SU-DHL-6 (cell line): ENCODE measurements around the gene ZNF439.

Experiments used
- H2AFZ ChIP-seq: fragments of 200-600 bp; sonication (generic); 2 replicates; pipeline ENCODE4 v1.6.1; 2014; ENCODE audit warnings: low read depth, mild to moderate bottlenecking, moderate library complexity, mixed read lengths, antibody characterized with exemption, low read length; ENCODE audit not compliant: severe bottlenecking
- H3F3A ChIP-seq: fragments of 200-600 bp; shearing (Covaris generic); 2 replicates; pipeline ENCODE4 v1.6.0; 2016; ENCODE audit warnings: antibody characterized with exemption, mild to moderate bottlenecking; ENCODE audit not compliant: insufficient read depth
- H3K27ac ChIP-seq: fragments of 200-600 bp; sonication (generic); 2 replicates; pipeline ENCODE4 v1.5.1; 2016; ENCODE audit warnings: low read depth, mild to moderate bottlenecking, low read length, moderate library complexity, mixed read lengths
- H3K27me3 ChIP-seq: fragments of 200-600 bp; sonication (generic), shearing (Covaris generic); 2 replicates; pipeline ENCODE4 v1.6.0; 2014; ENCODE audit warnings: mild to moderate bottlenecking, low read length
- H3K36me3 ChIP-seq: fragments of 200-600 bp; sonication (generic); 2 replicates; pipeline ENCODE4 v1.6.1; 2014; ENCODE audit warnings: mild to moderate bottlenecking, low read length, mixed read lengths
- H3K4me2 ChIP-seq: fragments of 300-600, 200-600 bp; shearing (Covaris generic), sonication (generic); 2 replicates; pipeline ENCODE4 v1.6.0; 2014; ENCODE audit warnings: low read length, low read depth, mild to moderate bottlenecking; ENCODE audit not compliant: poor library complexity, severe bottlenecking
- H3K4me3 ChIP-seq: fragments of 200-600 bp; sonication (generic); 2 replicates; pipeline ENCODE4 v1.5.1; 2014; ENCODE audit warnings: antibody characterized with exemption, low read length, mild to moderate bottlenecking, mixed read lengths; ENCODE audit not compliant: insufficient read depth, poor library complexity, severe bottlenecking
- H3K79me2 ChIP-seq: fragments of 200-600 bp; sonication (generic); 2 replicates; pipeline ENCODE4 v1.6.1; 2014; ENCODE audit warnings: mild to moderate bottlenecking, low read length, moderate library complexity; ENCODE audit not compliant: insufficient read depth
- H3K9ac ChIP-seq: fragments of 200-600 bp; sonication (generic); 2 replicates; pipeline ENCODE4 v1.7.0; 2014; ENCODE audit warnings: mild to moderate bottlenecking, low read length
- H3K9me2 ChIP-seq: fragments of 200-600 bp; sonication (generic); replicated peaks from 2 replicates; pipeline ENCODE4 v1.6.1; 2014; ENCODE audit warnings: low read length; ENCODE audit not compliant: insufficient read depth
- H3K9me3 ChIP-seq: fragments of 200-600 bp; sonication (generic); 2 replicates; pipeline ENCODE4 v1.6.1; 2014; ENCODE audit warnings: low read length, mixed read lengths; ENCODE audit not compliant: insufficient read depth
- H4K20me1 ChIP-seq: fragments of 200-600 bp; sonication (generic); 2 replicates; pipeline ENCODE4 v1.6.1; 2014; ENCODE audit warnings: low read depth, mild to moderate bottlenecking, antibody characterized with exemption, low read length, moderate library complexity, mixed read lengths
- CTCF ChIP-seq: fragments of 200-600 bp; sonication (generic); IDR thresholded peaks from one replicate; pipeline ENCODE4 v1.5.1; 2017; ENCODE audit warnings: antibody characterized with exemption, mild to moderate bottlenecking, low read length, moderate library complexity; ENCODE audit not compliant: insufficient read depth, poor library complexity, severe bottlenecking
- EZH2phosphoT487 ChIP-seq: fragments of 200-600 bp; sonication (generic), shearing (Covaris generic); conservative IDR thresholded peaks from 2 replicates; pipeline ENCODE4 v1.6.1; 2018; ENCODE audit warnings: mild to moderate bottlenecking, antibody characterized with exemption, low read length, moderate library complexity, mixed read lengths

Gene ZNF439

GRCh38 chr19:11880598-11880997, 32.1 kb downstream of the ZNF439 start:
- H4K20me1 ChIP-seq = no peaks in the 10 kb centered on the region
- H3K9me2 ChIP-seq = no peaks in the 10 kb centered on the region
- no peak overlapping the region for H3K27ac ChIP-seq
- H3F3A ChIP-seq = no peaks in the 10 kb centered on the region
- TF ChIP-seq CTCF = no peak
- no peak overlapping the region for H3K9ac ChIP-seq
- no peaks in the 10 kb centered on the region for H3K9me3 ChIP-seq
- no peak overlapping the region for H2AFZ ChIP-seq
- H3K27me3 ChIP-seq = no peaks in the 10 kb centered on the region
- no peaks in the 10 kb centered on the region for H3K79me2 ChIP-seq
- no peak overlapping the region for H3K4me2 ChIP-seq
- H3K36me3 ChIP-seq = no peaks in the 10 kb centered on the region
- no peak overlapping the region for H3K4me3 ChIP-seq

GRCh38 chr19:11881151-11881800, 32.8 kb downstream of the ZNF439 start:
- Histone ChIP-seq H3K36me3 (no peaks in the 10 kb centered on the region), H3F3A (no peaks in the 10 kb centered on the region), H2AFZ (no peak overlapping the region), H3K4me3 (no peak overlapping the region), H3K79me2 (no peaks in the 10 kb centered on the region), H4K20me1 (no peaks in the 10 kb centered on the region), H3K9ac (no peak overlapping the region), H3K9me3 (no peaks in the 10 kb centered on the region), H3K9me2 (no peaks in the 10 kb centered on the region), H3K4me2 (no peak overlapping the region), H3K27me3 (no peaks in the 10 kb centered on the region), H3K27ac (no peak overlapping the region)
- peak; percentile 75 for TF ChIP-seq CTCF
- no peak for TF ChIP-seq EZH2phosphoT487

GRCh38 chr19:11882606-11883005, 34.1 kb downstream of the ZNF439 start:
- H3K9me3 ChIP-seq = no peaks in the 10 kb centered on the region
- H4K20me1 ChIP-seq = no peaks in the 10 kb centered on the region
- H3K9me2 ChIP-seq = no peaks in the 10 kb centered on the region
- H3K9ac ChIP-seq = no peak overlapping the region
- TF ChIP-seq EZH2phosphoT487 (no peak), CTCF (no peak)
- H3K27ac ChIP-seq = no peak overlapping the region
- no peak overlapping the region for H2AFZ ChIP-seq
- H3K36me3 ChIP-seq = no peaks in the 10 kb centered on the region
- H3K79me2 ChIP-seq = no peaks in the 10 kb centered on the region
- no peak overlapping the region for H3K4me2 ChIP-seq
- H3F3A ChIP-seq = no peaks in the 10 kb centered on the region
- no peaks in the 10 kb centered on the region for H3K27me3 ChIP-seq
- H3K4me3 ChIP-seq = no peak overlapping the region

- H3K27me3 ChIP-seq = no peaks in the 10 kb centered on the region
- no peaks in the 10 kb centered on the region; the same call in 1 of the 2 replicates for H3K79me2 ChIP-seq
- peak overlapping the region; percentile 54 for H3K4me2 ChIP-seq
- H4K20me1 ChIP-seq = no peaks in the 10 kb centered on the region
- TF ChIP-seq EZH2phosphoT487 (no peak), CTCF (no peak)
- no peak overlapping the region for H3K4me3 ChIP-seq
- peak overlapping the region; percentile 58; the same call in 1 of the 2 replicates for H3K9ac ChIP-seq
- H2AFZ ChIP-seq = peak overlapping the region; percentile 80
- no peaks in the 10 kb centered on the region for H3K9me2 ChIP-seq
- H3K27ac ChIP-seq = no peak overlapping the region
- no peaks in the 10 kb centered on the region for H3K36me3 ChIP-seq
- no peaks in the 10 kb centered on the region for H3K9me3 ChIP-seq
- no peaks in the 10 kb centered on the region for H3F3A ChIP-seq
Observed at GRCh38 chr19:11887234-11887610, 38.7 kb downstream of the ZNF439 start.
